CD14-positive monocyte (primary cell): ENCODE results near the gene ADAMTS17. TPM values are rescaled to one million over a fixed set of nuclear protein-coding genes. Genes with fewer than 3 reads are reported as not detected.

ENCODE experiments used
- DNase-seq, 3 donors: peaks; one replicate each; pipeline ENCODE4 v3.0.0-alpha.2; 2011 to 2022
- H2AFZ ChIP-seq: 2 replicates; pipeline ENCODE4 v1.6.0; 2012; ENCODE audit warnings: mild to moderate bottlenecking, low read depth, low read length, inconsistent platforms; ENCODE audit not compliant: insufficient read depth, poor library complexity, severe bottlenecking
- H3K27ac ChIP-seq, 2 donors: 1 replicate in 1 of 2; 2 replicates in 1 of 2; pipeline ENCODE4 v1.5.1; 2012 to 2013; ENCODE audit warnings: low read length in 2 of 2, control low read depth in 1 of 2, inconsistent platforms in 1 of 2, low read depth in 1 of 2, mild to moderate bottlenecking in 1 of 2
- H3K27me3 ChIP-seq, 2 donors: one replicate each; pipeline versions ENCODE4 v1.6.0 to v1.6.1; 2011 to 2013; ENCODE audit warnings: low read length in 2 of 2; ENCODE audit not compliant: control insufficient read depth in 2 of 2, insufficient read depth in 2 of 2
- H3K36me3 ChIP-seq, 2 donors: replicated peaks in 1 of 2; 1 replicate in 1 of 2; 2 replicates in 1 of 2; pipeline versions ENCODE4 v1.5.1 to v1.6.1; 2012 to 2013; ENCODE audit warnings: low read length in 2 of 2, control low read depth in 1 of 2, inconsistent platforms in 1 of 2, mild to moderate bottlenecking in 1 of 2; ENCODE audit not compliant: insufficient read depth in 2 of 2, control insufficient read depth in 1 of 2
- H3K4me1 ChIP-seq, 2 donors: 1 replicate in 1 of 2; 2 replicates in 1 of 2; pipeline versions ENCODE4 v1.5.1 to v1.6.1; 2012 to 2013; ENCODE audit warnings: low read length in 2 of 2, control low read depth in 1 of 2, inconsistent platforms in 1 of 2, mild to moderate bottlenecking in 1 of 2, moderate library complexity in 1 of 2; ENCODE audit not compliant: insufficient read depth in 2 of 2, control insufficient read depth in 1 of 2
- H3K4me2 ChIP-seq: replicated peaks from 2 replicates; pipeline ENCODE3; 2012; ENCODE audit warnings: low read length, moderate library complexity, mild to moderate bottlenecking; ENCODE audit not compliant: poor library complexity, severe bottlenecking; ENCODE audit errors: extremely low read depth
- H3K4me3 ChIP-seq, 3 experiments: fragments of 200-600 bp in 1 of 3; sonication (generic) in 1 of 3; replicated peaks in 1 of 3; 1 replicate in 2 of 3; 2 replicates in 1 of 3; pipeline ENCODE4 v1.5.1; 2011 to 2013; ENCODE audit warnings: low read length in 3 of 3, mild to moderate bottlenecking in 3 of 3, control low read depth in 2 of 3, low read depth in 2 of 3, inconsistent platforms in 1 of 3, moderate library complexity in 1 of 3
- H3K79me2 ChIP-seq: 2 replicates; pipeline ENCODE4 v1.6.0; 2012; ENCODE audit warnings: mild to moderate bottlenecking, control low read depth, inconsistent platforms, low read length, moderate library complexity; ENCODE audit not compliant: insufficient read depth
- H3K9ac ChIP-seq: 2 replicates; pipeline ENCODE4 v1.6.0; 2017; ENCODE audit warnings: low read length, mild to moderate bottlenecking; ENCODE audit not compliant: insufficient read depth, poor library complexity, severe bottlenecking
- H3K9me3 ChIP-seq, 2 donors: replicated peaks in 1 of 2; 1 replicate in 1 of 2; 2 replicates in 1 of 2; pipeline versions ENCODE4 v1.5.1 to v1.6.1; 2012 to 2013; ENCODE audit warnings: low read length in 2 of 2, control low read depth in 1 of 2; ENCODE audit not compliant: control insufficient read depth in 1 of 2, insufficient read depth in 1 of 2
- H4K20me1 ChIP-seq: 2 replicates; pipeline ENCODE4 v1.6.0; 2012; ENCODE audit warnings: mild to moderate bottlenecking, low read length, control low read depth, moderate library complexity; ENCODE audit not compliant: insufficient read depth
- H3K27ac Mint-ChIP-seq, 7 donors: one replicate each; pipeline ENCODE4 v1.8.0; 2020; ENCODE audit warnings: mild to moderate bottlenecking in 7 of 7, mixed read lengths in 7 of 7, moderate library complexity in 6 of 7, inconsistent platforms in 2 of 7
- H3K27me3 Mint-ChIP-seq, 3 donors: one replicate each; pipeline ENCODE4 v1.8.0; 2021 to 2022; ENCODE audit warnings: low read depth in 3 of 3, mild to moderate bottlenecking in 3 of 3, mixed read lengths in 3 of 3, moderate library complexity in 3 of 3, inconsistent platforms in 1 of 3
- H3K36me3 Mint-ChIP-seq, 2 donors: one replicate each; pipeline ENCODE4 v1.8.0; 2020; ENCODE audit warnings: mixed read lengths in 2 of 2, inconsistent platforms in 1 of 2, mild to moderate bottlenecking in 1 of 2
- H3K4me1 Mint-ChIP-seq: one replicate; pipeline ENCODE4 v1.8.0; 2020; ENCODE audit warnings: mild to moderate bottlenecking, mixed read lengths
- H3K4me3 Mint-ChIP-seq, 2 donors: one replicate each; pipeline ENCODE4 v1.8.0; 2020; ENCODE audit warnings: mild to moderate bottlenecking in 2 of 2, mixed read lengths in 2 of 2, moderate library complexity in 1 of 2
- H3K9me3 Mint-ChIP-seq, 7 donors: one replicate each; pipeline ENCODE4 v1.8.0; 2020 to 2022; ENCODE audit warnings: mixed read lengths in 7 of 7, mild to moderate bottlenecking in 6 of 7, moderate library complexity in 6 of 7, inconsistent platforms in 2 of 7
- CTCF ChIP-seq: fragments of 200-600 bp; IDR thresholded peaks from one replicate; pipeline ENCODE4 v1.8.0; 2022; ENCODE audit warnings: antibody characterized with exemption, mild to moderate bottlenecking
- WGBS: methylation state at CpG from one replicate; pipeline ENCODE4 v1.1.5; 2013; ENCODE audit warnings: missing lambda C conversion rate; ENCODE audit not compliant: insufficient coverage; 5-methylcytosine and 5-hydroxymethylcytosine counted together
- intact Hi-C, 2 donors: fragments of 100-400 bp; cut with micrococcal nuclease; formaldehyde crosslinking; loops; one replicate each; pipeline versions ENCODE4 v1.15.0 to v1.15.1; 2023
- polyA plus RNA-seq, 3 donors: library from polyadenylated mRNA; depleted of rRNA in 1 of 3; unstranded in 2 of 3; stranded (reverse) in 1 of 3; fragments of 300-500 nt in 2 of 3; fragments of >200 nt in 1 of 3; fragmentation: Illumina TruSeq in 2 of 3; gene quantifications; 1 replicate in 2 of 3; 2 replicates in 1 of 3; pipeline ENCODE4 v1.2.3, GENCODE V29; 2012 to 2021

ADAMTS17 gene
- polyA plus RNA-seq, 3 donors: 0.03 to 0.25 TPM; not detected in 1

DNA sequence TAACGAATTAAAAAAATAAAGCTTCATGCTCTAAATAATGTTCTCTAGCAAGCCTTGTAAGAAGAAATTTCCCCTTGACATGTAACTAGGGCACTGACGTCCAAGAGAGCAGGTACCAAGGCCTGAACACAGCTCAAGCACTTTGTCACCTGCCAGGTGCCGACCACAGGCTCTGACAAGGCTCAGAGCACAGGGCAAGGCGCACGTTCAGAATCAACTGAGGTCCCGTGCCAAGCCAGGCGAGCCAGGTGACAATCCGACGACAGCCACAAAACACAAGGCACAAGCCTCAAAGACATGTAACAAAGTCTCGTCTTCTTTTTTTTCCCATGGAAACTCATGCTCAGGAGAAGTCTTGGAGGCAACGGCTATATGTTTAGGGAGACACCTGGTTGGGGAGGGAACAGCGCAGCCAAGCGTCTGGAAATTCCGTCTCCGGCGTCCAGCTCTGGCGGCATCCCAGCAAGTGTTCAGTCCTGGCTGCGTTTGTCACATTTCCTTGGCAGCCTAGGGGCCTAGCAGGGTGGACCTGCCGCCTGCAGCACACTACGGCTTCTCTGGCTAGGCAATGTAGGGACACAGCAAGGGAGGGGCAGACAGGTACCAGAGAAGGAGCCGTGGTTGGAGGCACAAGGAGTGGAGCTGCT, 76.7 kb downstream of the ADAMTS17 start:
- H3K27ac Mint-ChIP-seq: no peak overlapping the region
- no peaks in the 10 kb centered on the region for H3K27me3 ChIP-seq
- TF ChIP-seq CTCF: no peak

GRCh38 chr15:100263721-100264455, 77.9 kb downstream of the ADAMTS17 start:
- Histone ChIP-seq H3K36me3 (no peaks in the 10 kb centered on the region), H3K4me1 (no peaks in the 10 kb centered on the region), H3K4me3 (no peak overlapping the region), H3K4me2 (no peak overlapping the region), H3K79me2 (no peaks in the 10 kb centered on the region), H3K9me3 (peaks cover 3% of the 10 kb centered on the region in 2 donors), H3K27me3 (no peaks in the 10 kb centered on the region), H2AFZ (no peak overlapping the region), H3K27ac (no peak overlapping the region), H4K20me1 (no peaks in the 10 kb centered on the region), H3K9ac (no peak overlapping the region)
- WGBS: 88% methylated on average over 8 of the region's 14 CpGs
- H3K36me3 Mint-ChIP-seq: no peaks in the 10 kb centered on the region
- no peak for TF ChIP-seq CTCF
- peaks cover 0 to 12% (median 4%) of the 10 kb centered on the region in 7 donors for H3K9me3 Mint-ChIP-seq
- no peaks in the 10 kb centered on the region for H3K4me1 Mint-ChIP-seq
- no peak overlapping the region for H3K4me3 Mint-ChIP-seq
- DNase-seq: no peak
- intact Hi-C loops: no loop called here
- no peak overlapping the region for H3K27ac Mint-ChIP-seq
- peaks cover 0 to 5% (median 0%) of the 10 kb centered on the region in 3 donors for H3K27me3 Mint-ChIP-seq

More for the DNA sequence above, 76.7 kb downstream of the ADAMTS17 start:
- intact Hi-C loops: no loop called here
- Mint-ChIP-seq H3K36me3 (no peaks in the 10 kb centered on the region), H3K4me1 (no peaks in the 10 kb centered on the region), H3K9me3 (peaks cover 0 to 9% (median 4%) of the 10 kb centered on the region in 7 donors), H3K4me3 (no peak overlapping the region), H3K27me3 (peaks cover 0 to 5% (median 0%) of the 10 kb centered on the region in 3 donors)
- H2AFZ ChIP-seq: no peak overlapping the region
- no peaks in the 10 kb centered on the region for H3K9me3 ChIP-seq
- H3K4me2 ChIP-seq: no peak overlapping the region
- no peak overlapping the region for H3K4me3 ChIP-seq
- WGBS: 91% methylated on average over 19 of the region's 21 CpGs
- no peak for DNase-seq
- H4K20me1 ChIP-seq: no peaks in the 10 kb centered on the region
- H3K27ac ChIP-seq: no peak overlapping the region
- H3K4me1 ChIP-seq: no peaks in the 10 kb centered on the region
- no peaks in the 10 kb centered on the region for H3K36me3 ChIP-seq
- no peak overlapping the region for H3K9ac ChIP-seq
- H3K79me2 ChIP-seq: no peaks in the 10 kb centered on the region
